ENCODE data around the gene MFSD6L.

The MFSD6L gene, protein sequence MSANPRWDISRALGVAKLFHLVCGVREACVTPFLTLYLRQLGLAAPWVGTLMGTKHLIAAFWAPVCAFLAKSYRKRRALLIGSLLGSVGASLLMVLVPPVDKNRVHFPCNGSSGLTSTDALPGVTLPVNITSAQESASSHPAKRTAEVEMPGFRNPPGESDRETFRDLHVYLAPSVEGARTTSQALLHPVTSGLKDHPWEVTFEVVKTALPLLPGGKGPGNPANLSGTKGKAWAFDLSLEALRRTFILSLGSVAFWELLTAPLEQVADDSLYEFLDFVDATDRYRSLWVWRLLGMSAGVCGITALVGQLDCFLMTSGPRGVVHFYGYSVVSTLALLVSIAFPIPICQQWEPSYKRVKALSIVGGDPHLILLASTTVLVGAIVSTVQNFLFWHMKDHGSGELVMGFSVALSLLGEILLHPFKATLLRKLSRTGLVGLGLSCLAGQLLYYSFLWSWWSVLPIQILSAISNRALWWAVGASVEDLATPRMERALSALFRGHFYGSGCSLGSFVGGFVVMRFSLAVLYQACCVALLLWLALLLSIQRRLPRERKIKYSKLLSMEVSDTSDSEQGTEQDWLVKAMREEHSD

DNA sequence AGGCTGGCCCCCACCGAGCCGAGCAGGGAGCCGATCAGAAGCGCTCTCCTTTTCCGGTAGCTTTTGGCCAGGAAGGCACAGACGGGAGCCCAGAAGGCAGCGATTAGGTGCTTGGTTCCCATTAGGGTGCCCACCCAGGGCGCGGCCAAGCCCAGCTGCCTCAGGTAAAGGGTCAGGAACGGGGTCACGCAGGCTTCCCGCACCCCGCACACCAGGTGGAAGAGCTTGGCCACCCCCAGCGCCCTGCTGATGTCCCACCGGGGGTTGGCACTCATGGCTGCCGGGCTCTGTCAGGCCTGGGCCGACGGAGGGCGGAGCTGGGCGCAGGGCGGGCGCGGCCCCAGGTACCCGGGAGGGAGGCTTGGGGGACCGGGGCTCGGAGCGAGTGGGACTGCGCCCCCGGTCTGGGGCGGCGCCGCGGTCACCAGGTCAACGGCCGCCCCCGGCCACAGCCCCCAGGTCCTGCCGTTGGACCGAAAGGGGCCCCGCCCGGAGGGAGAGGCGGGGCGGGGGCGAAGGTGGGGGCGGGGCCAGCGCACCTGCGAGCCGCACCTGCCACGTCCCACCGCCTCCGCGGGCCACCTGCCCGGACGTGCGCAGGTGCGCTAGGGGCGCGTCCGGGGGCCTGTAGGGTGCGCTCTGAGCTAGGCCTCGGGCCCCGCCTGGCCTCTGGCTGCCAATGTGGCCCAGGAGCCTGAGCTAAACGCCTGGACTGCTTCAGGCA, at the start of gene MFSD6L:
Gene MFSD6L (minus strand): TSS at position 520 of the 724 bp plus-strand sequence. CDS start 245 bp downstream, at position 275.
- DNase-seq, result peak; percentile 72

DNA sequence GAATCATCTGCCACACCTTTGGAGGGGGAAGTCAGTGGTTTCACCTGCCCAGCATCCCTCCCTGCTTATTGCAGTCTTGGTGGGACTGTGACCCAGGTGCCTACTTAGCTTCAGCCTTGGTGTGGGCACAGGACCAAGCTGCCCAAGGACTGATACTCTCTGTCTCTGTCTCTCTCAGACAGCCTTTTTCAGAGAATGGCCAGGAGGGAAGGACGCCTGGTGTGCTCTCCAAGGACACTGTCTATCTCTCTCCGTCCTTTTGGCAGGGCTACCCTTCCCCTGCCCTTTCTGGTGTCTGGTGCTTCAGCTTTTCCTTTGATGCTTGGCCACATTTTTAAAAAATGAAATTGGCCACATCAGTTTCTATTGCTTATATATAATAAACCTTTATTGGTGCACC, 48.7 kb upstream of the MFSD6L start:
- no peak for DNase-seq

DNA sequence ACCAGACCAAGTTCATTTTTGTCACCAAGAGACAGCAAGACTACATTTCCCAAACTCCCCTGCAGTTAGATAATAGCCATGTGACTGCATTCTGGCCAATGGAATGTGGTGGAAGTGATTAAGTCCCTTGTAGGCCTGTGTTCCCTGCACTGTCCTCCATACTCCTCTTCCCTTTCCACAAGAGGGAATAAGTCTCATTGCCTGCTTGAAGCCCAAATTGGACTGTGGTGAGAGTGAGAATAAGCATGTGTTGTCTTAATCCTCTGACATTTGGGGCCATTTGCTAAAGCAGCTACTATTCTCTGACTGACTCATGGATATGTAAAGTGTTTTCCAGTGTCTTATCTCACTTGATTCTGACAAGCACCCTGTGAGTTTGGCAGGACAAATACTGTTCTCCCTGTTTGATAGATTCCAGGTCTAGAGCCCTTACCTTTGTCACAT, 47.6 kb upstream of the MFSD6L start:
- DNase-seq, result no peak

DNA sequence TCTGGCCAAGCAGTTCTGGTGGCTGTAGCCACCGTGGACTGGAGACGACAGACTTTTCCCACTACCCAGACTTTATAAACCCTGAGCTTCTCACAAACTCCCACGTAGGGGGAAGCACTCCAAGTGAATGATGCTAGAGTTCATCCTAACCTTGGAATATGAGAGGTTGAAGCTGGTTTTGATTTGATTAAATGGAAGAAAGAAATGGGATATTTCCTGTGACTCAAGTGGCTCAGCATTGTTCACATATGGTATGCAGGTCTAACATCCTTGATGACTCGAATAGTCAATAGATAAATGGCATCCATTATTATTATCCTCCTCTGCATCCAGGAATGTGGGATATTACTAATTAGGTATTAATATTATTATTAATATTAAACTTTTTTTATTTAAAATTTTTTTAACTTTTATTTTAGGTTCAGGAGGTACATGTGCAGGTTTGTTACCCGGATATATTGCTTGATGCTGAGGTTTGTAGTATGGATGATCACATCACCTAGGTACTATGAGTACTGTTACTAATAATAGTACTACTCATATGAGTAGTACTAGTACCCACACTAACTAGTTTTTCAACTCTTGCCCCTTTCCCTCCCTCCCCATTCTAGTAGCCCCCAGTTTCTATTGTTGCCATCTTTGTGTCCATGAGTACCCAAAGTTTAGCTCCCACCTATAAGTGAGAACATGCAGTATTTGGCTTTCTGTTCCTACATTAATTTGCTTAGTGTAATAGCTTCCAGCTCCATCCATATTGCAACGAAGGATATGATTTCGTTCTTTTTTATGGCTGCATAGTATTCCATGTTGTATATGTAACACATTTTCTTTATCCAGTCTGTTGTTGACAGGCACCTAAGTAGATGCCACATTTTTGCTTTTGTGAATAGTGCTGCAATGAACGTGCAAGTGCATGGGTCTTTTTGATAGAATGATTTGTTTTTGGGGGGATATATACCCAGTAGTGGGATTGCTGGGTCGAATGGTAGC, 45.4 kb upstream of the MFSD6L start:
- no peak for DNase-seq

- no peak for DNase-seq
Observed at GRCh38 chr17:8843344-8843743, 44.2 kb upstream of the MFSD6L start.

GRCh38 chr17:8841844-8842243, 42.7 kb upstream of the MFSD6L start:
- DNase-seq, result no peak

GRCh38 chr17:8839410-8839935, 40.3 kb upstream of the MFSD6L start:
- DNase-seq, result no peak

- no peak for DNase-seq
Observed at GRCh38 chr17:8838551-8839095, 39.5 kb upstream of the MFSD6L start.

DNA sequence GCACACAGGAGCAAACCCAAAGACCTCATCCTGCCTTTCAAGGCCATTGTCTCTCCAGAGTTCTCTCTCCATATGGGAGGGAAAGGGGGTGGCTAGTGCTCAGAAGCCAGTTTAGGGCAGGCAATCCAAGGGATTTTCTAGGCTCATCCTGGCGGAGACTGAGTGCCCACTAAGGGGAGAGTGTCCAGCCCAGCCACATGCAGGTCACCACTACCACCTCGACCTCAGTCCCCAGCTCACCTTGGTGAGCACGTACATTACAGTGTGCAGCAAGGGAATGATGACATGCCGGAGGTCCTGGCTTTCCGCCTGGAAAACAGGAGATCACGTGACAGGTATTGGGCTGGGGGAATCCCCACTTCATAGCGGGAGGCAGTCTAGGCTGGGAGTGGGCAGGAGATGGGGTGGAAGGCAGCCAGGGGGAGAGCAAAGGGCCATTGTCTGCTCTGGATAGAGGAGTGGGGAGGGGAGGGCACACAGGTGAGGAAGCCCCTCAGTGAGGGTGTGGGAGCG, 38.5 kb upstream of the MFSD6L start:
- DNase-seq, result no peak

- DNase-seq, result no peak
Observed at GRCh38 chr17:8836821-8837562, 37.8 kb upstream of the MFSD6L start.

DNA sequence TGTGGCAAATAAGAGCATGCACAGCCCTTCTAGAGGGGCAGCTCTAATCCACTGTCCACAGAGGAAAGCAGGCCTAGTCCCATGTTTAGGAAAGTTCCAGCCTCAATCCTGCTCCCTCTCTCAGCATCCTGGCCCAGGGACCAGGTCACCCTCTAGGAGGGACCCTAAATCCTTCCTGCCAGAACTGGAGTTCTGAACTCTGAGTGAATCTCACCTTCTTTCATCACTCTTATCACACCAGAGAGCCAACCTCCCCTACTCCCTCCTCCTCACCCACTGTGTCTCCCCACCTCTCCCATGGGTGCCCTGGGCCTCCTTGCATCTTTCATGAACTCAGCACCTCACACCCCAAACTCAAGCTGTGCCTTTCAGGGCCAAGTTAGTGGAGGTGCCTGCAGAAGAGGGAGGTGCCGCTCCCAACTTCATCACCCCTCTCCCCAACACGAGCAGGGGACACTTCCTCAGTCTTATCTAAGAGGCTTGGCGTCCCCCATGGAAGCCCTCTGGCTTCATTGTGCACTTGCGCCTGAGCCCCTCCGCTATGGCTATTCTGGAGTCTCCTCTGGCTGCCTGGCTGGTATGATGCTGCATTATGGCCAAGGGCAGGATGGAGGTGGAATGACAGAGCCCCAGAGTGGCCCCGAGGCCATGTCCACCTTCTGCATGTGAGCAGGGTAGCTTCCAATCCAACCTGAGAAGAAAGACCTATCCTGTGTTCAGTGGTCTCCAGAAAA, 36.6 kb upstream of the MFSD6L start:
- DNase-seq, result no peak

DNA sequence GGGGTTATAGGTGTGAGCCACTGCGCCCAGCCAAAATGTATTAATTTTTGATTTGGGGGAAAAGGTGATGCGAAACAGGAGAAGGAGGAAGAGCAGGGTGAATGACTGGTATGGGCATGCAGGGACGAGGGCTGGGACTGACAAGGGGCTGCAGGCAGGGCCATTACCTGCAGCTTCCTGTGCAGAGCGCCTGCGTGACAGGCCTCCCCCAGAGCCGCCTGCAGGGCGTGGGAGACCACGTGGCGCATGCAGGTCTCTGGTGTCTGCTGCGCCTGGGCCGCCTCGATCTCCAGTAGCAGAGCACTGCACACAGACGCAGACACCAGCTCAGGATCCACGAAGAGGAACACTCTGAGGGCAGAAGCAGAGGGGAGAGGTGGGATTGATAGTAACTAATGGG, 35.9 kb upstream of the MFSD6L start:
- DNase-seq, result no peak

DNA sequence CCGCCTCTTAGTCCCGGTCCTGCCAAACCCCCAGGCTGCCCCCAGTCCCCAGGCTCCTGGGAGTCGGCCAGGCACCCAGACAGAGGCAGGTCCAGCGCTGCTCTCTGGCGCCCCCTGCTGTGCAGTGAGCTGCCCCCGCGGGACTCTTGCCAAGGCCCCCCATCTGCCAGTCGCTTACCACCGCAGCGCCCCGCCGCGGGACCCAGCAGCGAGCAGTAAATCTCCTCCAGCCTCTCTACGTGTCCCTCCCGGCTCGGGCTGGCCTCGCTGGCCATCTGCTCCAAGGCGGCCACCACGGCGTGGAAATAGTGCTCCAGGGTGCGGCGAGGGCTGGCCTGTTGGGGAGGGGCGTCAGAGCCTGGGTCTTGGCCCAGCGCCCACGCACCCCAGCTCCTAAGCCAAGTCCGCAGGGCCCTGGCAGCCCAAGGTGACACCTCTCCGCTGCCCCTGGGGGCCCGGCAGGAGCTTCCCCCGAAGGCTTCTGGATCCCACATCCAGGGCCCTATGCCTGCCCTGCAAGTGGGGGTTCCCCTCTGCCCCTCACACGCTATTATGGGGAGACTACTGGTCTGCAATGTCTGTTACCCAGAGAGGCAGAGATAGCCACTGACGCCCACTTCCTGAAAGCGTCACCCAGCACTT, 33.7 kb upstream of the MFSD6L start:
- DNase-seq, result no peak

DNA sequence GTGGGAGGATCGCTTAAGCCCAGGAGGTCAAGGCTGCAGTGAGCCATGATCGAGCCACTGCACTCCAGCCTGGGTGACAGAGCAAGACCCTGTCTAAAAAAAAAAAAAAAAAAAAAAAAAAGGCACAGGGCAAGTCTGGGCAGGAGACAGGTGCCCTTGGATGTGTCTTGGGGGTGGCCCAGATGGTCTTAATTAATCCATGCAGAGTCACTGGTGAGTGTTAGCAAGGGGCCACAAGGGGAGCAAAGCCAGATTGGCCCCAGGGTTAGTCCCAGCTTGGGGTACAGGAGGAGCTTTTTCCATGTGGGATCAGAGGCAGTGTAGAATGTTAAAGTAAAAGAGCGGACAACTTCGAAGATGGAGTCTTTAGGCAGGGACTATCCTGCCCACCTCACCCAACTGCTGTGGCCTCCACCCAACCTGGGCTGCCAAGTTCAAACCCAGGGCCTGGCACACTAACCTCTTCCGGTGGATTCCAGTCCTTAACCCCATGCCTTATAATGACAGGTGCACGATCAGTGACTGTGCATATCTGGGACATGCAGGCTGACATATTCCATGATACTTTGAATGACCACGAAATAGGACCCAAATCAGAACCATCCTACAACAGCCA, 32.2 kb upstream of the MFSD6L start:
- no peak for DNase-seq

DNA sequence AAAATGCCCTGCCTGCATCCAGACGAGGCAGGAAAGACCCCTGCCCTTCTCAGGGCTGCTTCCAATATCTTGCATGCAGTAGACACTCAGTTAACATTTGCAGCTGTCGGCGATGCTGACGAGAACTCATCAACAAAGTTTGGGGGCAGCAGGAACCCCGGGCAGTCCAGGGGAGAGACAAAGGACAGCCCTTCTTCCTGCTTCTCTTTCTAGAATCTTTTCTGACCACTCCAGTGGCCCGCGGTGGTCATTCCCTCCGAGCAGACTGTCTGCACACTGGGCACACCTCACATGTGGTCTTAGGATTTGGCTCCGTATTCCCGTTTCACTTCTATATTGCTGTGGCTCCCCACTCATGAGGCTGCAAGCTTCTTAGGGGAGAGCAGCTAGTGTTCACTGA, 31.0 kb upstream of the MFSD6L start:
- no peak for DNase-seq

DNA sequence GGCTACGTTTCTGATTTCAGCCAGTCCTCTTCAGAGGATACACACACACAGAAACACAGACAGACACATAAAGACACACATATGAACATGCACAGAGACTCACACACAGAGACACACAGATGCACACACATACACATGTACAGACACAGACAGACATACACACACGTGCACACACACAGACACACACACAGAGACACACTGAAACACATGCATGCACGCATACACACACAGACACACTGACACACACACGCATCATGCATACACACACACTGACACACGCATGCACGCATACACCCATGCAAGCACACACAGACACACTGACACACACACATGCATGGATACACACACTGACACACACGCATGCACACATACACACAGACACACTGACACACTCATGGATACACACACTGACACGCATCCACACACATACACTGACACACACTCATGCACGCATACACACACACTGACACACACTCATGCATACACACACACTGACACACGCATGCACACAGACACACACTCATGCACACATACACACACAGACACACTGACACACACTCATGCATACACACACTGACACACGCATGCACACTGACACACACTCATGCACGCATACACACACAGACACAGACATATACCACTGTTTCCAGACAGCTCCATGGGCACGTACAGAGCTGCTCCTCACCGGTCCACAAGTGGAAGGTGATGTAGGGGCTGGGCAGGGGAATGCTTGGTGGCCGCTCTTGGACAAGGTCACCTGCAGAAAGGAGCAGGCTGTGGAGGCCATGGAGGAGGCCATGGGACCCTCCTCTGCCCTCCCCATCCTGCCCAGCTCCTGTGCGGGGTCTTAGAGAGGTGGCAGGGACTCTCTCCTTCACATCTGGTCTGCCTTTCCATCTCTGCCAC, 30.1 kb upstream of the MFSD6L start:
- DNase-seq, result no peak

- DNase-seq, result no peak
Observed at GRCh38 chr17:8828517-8828875, 29.3 kb upstream of the MFSD6L start.

DNA sequence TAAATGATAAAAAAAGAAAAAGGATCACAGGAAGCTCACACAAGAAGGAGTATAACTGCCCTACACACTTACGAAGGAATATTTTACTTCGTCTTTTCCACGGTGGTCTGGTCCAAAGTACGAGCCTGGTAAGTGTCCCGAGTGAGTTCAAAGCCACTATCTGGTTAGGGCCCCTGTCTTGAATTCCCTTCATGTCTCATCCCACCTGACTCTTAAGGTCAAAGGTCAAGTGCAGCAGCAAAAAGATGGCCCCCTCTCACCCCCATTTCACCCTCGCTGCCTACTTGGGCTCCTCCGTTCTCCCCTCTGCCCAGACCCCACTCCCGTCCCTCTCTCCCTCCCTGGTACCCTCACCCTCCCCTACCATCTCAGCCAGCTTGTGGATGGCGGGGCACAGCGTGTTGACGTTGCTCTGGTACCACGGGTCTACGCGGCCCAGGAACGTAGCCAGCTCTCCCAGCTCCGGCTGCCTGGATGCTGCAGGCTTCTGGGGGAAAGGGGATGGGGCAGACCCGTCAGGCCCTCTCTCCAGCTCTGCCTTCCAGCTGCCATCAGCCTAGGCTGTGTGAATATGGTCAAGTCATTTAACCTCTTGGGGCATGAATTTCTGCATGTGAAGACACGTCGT, 27.8 kb upstream of the MFSD6L start:
- no peak for DNase-seq

All from RPMI8226 (cell line).